ENCODE data around the gene BCL6.

Gene BCL6

DNA sequence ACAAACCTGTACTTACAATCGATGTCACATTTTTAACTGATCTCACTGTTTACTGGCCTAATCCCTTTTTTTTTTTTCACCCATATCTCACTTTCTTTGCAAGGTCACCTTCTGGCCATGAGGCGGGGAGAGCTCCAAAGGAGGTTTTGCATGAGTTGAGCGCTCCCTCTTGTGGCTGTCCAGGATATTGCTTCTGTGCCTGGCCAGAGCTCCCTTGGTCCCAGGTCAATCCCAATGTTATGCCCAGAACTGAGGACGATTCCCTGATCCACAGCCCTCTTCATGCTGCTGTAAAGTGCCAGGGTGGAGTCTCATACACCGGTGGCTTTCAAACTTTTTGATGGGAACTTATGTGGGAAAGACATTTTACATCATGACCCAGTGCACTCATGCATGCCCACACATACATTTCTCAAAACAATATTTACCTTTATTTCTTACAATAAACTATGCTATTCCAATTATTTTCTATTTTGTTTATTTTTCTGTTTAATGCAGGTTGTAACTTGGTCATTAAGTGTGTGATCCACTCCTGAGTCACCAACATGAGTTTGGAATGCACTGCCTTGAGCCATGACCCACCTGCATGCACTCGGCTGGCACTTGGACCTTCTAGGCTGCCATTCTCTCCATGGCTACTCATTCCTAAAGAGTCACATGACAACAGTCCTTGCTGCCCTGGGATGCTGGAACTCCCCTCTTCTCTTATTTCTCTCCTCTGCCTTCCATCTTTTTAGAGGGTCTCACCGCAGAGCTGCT is 65.5 kb downstream of the BCL6 start:
- Histone ChIP-seq H3K4me3 (ENCODE audit: low read length in 2 of 2) (no peak overlapping the region), H3K36me3 (ENCODE audit: control insufficient read depth in 2 of 2, insufficient read depth in 2 of 2, low read length in 2 of 2) (no peaks in the 10 kb centered on the region), H3K9me3 (ENCODE audit: control insufficient read depth in 2 of 2, low read length in 2 of 2) (peaks cover 0 to 2% of the 10 kb centered on the region in 2 donors), H3K9ac (ENCODE audit: low read depth in 1 of 2, low read length in 2 of 2) (no peak overlapping the region), H3K4me1 (ENCODE audit: control insufficient read depth in 2 of 2, insufficient read depth in 2 of 2, low read length in 2 of 2) (no peaks in the 10 kb centered on the region), H3K27me3 (ENCODE audit: control insufficient read depth in 2 of 2, insufficient read depth in 2 of 2, low read length in 2 of 2) (peaks cover 0 to 3% of the 10 kb centered on the region in 2 donors), H3K27ac (ENCODE audit: low read depth in 2 of 2, low read length in 2 of 2) (no peak overlapping the region)

DNA sequence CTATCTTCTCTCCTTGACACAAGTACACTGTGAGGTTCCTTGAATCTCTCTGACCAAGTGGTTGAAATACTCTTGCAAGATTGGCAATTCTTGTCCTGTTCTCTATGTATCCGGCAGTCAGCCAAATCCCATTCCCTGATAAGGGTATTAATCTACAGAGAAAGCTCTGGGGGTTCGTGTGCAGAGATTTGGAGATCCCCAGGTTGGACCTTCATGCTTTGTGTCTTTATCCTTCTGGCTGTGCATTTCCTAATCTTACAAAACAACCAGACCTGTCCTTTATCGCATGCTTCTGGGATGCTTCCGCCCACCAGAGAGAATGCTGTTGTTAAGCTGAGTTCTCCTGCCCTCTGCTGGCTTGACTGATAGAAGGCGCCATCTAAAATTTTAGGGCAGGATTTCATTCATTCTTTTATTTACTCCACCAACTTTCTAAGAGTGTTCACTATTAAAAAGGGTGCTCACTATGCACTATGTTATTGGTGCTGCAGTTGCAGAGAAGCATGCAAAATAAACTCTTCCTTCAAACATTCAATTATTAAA is 66.5 kb downstream of the BCL6 start:
- Histone ChIP-seq H3K36me3 (ENCODE audit: control insufficient read depth in 2 of 2, insufficient read depth in 2 of 2, low read length in 2 of 2) (no peaks in the 10 kb centered on the region), H3K4me3 (ENCODE audit: low read length in 2 of 2) (no peak overlapping the region), H3K9me3 (ENCODE audit: control insufficient read depth in 2 of 2, low read length in 2 of 2) (no peaks in the 10 kb centered on the region), H3K27me3 (ENCODE audit: control insufficient read depth in 2 of 2, insufficient read depth in 2 of 2, low read length in 2 of 2) (peaks cover 0 to 3% of the 10 kb centered on the region in 2 donors), H3K9ac (ENCODE audit: low read depth in 1 of 2, low read length in 2 of 2) (no peak overlapping the region), H3K27ac (ENCODE audit: low read depth in 2 of 2, low read length in 2 of 2) (no peak overlapping the region), H3K4me1 (ENCODE audit: control insufficient read depth in 2 of 2, insufficient read depth in 2 of 2, low read length in 2 of 2) (no peaks in the 10 kb centered on the region)

DNA sequence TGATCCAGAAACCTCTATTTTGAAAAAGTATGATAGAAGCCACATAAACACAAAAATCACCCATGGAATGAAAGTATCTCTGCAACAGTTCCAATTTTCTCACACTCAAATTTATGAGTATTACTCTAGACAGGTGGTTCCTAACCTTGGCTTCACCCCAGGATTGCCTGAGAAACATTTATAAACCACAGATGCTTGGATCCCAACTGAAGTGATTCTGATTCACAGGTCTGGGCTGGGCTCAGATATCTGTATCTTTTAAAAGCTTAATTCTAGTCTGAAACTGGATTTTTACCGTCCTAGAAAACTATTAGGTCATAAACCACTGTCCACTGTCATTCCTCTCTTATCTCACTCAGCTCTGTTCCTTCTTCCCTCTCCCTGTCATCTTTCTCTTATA is 67.7 kb downstream of the BCL6 start:
- H3K9me3 ChIP-seq (ENCODE audit: control insufficient read depth in 2 of 2, low read length in 2 of 2), result no peaks in the 10 kb centered on the region
- no peaks in the 10 kb centered on the region for H3K4me1 ChIP-seq (ENCODE audit: control insufficient read depth in 2 of 2, insufficient read depth in 2 of 2, low read length in 2 of 2)
- H3K27ac ChIP-seq (ENCODE audit: low read depth in 2 of 2, low read length in 2 of 2), result no peak overlapping the region
- H3K36me3 ChIP-seq (ENCODE audit: control insufficient read depth in 2 of 2, insufficient read depth in 2 of 2, low read length in 2 of 2), result no peaks in the 10 kb centered on the region
- peaks cover 3 to 4% of the 10 kb centered on the region in 2 donors for H3K27me3 ChIP-seq (ENCODE audit: control insufficient read depth in 2 of 2, insufficient read depth in 2 of 2, low read length in 2 of 2)
- H3K9ac ChIP-seq (ENCODE audit: low read depth in 1 of 2, low read length in 2 of 2), result no peak overlapping the region
- no peak overlapping the region for H3K4me3 ChIP-seq (ENCODE audit: low read length in 2 of 2)

DNA sequence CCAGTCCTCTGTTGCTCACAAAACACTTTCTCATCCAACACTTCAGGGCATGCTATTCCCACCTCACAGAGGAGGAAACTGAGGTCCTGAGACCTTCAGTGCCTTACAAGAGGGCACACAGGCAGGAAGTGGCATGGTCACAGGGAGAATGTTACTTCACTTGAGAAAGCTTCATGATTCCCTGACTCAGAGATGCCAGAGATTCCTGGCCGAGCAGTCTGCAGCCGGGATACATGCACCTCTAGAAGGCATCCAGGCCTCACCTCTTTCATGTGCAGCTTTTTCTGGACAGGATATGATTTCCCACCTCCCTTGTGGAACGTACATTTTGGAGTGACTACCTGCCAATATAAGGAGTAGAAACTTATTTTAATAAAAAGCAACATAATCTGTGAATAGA is 72.3 kb downstream of the BCL6 start:
- Histone ChIP-seq H3K9me3 (ENCODE audit: control insufficient read depth in 2 of 2, low read length in 2 of 2) (no peaks in the 10 kb centered on the region), H3K27me3 (ENCODE audit: control insufficient read depth in 2 of 2, insufficient read depth in 2 of 2, low read length in 2 of 2) (peaks cover 18 to 21% of the 10 kb centered on the region in 2 donors), H3K9ac (ENCODE audit: low read depth in 1 of 2, low read length in 2 of 2) (no peak overlapping the region), H3K27ac (ENCODE audit: low read depth in 2 of 2, low read length in 2 of 2) (no peak overlapping the region), H3K4me1 (ENCODE audit: control insufficient read depth in 2 of 2, insufficient read depth in 2 of 2, low read length in 2 of 2) (no peaks in the 10 kb centered on the region), H3K36me3 (ENCODE audit: control insufficient read depth in 2 of 2, insufficient read depth in 2 of 2, low read length in 2 of 2) (no peaks in the 10 kb centered on the region), H3K4me3 (ENCODE audit: low read length in 2 of 2) (no peak overlapping the region)

Data from mucosa of rectum (tissue), 2 donors.